HG03159 (cell line): ENCODE measurements around the gene KDR.

ENCODE experiments used
- ATAC-seq: cut with Tn5 transposase; IDR thresholded peaks from one replicate; pipeline ENCODE4 v1.9.1; 2021; ENCODE audit warnings: mild to moderate bottlenecking, moderate library complexity; ENCODE audit not compliant: unreplicated experiment

Gene KDR

DNA sequence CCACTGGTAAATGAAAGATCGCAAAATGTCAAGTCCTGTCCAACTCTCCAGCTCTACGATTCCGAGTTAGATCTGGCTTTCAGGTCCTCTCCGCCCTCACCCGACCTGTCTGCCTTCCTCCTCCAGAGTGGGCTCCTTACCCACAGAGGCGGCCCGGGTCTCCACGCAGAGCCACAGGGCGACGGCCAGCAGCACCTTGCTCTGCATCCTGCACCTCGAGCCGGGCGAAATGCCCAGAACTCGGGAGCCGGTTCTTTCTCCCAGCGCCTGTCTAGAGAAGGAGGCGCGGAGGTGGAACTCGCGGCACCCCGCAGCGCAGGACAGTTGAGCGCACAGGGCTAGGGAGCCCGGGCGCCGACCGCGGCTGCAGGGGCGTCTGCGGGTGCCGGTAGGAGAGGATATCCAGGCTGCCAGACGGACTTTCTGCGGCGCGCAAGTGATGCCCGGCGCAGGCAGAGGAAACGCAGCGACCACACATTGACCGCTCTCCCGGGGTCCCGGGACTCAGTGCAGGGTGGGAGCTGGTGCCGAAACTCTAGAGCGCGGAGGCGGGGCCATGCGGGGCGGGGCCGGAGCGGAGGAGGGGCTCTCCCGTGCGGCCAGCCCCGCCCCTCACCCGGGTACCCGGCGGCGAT is at the start of gene KDR:
Gene KDR, minus strand, starts transcription at position 509 of the 635 bp plus-strand sequence. Its CDS starts 302 bp downstream, at position 207.
- no peak for ATAC-seq

DNA sequence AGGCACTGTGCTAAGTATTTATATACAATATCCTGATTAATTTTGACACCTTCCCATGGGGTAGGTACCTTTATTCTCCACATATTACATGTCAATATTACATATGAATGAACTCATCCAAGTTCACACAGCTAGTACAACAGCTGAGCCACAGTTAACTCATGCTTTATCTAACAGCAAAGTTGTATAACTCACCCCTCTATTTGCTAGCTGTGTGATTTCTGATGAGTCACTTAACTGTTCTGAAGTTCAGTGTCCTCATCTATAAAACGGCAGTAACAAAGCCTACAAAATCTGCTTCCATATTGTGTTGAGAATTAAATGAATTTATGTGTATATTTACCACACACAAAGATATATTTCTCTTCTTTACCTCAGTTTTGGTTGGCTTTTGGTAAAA is 48.2 kb upstream of the KDR start:
- no peak for ATAC-seq

DNA sequence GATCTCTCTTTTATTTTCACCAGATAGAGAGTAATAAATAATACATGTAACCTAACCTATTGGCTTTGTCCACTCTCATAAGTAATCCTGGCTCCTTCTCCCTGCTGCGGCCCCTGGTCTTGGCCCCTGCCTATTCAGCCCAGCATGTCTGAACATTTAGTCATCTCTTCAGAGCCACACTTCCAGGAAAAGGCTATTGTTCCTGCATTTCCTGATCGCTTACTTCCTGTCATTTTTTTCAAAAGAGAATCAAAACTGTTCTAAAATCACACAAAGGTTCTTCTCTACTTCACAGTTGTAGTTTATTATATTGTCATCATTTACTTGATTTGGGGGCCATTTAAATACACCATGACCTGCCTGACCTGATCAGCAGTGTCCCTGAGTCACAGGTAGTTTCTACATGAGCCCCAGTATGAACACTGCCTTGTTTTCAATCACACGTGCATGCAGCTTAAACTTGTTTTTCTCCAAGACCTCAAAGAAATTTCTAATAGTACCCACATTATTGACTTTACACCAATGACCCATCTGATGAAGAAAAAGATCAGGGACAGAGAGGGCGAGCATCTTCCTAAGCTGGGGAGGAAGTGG is 47.4 kb upstream of the KDR start:
- no peak for ATAC-seq

DNA sequence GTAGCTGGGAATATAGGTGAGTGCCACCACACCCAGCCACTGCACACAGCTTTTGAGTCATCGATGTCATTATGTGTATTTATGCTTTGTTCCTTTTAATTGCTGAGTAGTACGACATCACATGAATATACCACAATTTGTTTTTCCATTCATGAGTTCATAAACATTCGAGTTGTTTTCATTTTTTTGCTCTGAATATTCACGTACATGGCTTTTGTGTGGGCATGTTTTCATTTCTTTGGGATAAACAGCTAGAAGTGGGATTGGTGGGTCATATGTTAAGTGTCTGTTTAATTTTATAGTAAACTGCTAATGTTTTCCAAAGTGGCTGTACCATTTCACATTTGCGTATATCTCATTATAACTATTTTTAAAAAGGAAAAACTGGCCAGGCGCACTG is 45.1 kb upstream of the KDR start:
- ATAC-seq, result no peak

DNA sequence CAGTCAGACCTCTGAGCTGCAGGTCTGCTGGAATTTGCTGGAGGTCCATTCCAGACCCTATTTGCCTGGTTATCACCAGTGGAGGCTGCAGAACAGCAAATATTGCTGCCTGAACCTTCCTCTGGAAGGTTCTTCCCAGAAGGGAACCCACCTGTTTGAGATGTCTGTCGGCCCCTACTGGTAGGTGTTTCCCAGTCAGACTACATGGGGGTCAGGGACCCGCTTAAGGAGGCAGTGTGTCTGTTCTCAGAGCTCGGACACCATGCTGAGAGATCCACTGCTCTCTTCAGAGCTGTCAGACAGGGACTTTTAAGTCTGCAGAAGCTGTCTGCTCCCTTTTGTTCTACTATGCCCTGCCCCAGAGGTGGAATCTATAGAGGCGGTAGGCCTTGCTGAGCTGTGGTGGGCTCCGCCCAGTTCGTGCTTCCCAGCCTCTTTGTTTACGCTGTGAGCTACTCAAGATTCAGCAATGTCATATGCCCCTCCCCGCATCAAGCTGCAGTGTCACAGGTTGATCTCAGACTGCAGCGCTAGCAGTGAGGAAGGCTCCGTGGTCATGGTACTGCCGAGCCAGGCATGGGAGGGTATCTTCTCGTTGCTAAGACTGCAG is 44.1 kb upstream of the KDR start:
- no peak for ATAC-seq

DNA sequence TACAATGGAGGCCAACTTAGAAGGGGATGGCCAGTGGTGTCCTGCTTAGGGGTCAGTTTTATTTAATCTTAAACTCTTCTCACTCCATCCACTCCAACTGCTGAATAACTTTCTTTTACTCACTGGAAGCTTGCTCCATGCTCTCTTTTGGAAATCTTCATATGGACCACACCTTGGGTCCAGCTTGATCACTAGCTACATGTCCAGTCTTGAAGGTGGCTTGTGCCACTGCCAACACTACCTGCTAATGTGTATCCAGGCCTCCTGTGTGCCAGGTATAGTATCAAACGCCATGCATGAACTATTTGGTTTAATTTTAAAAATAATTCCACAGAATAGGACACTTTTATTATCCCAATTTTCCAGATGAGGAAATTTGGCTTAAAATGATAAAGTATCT is 37.0 kb upstream of the KDR start:
- ATAC-seq, result no peak

DNA sequence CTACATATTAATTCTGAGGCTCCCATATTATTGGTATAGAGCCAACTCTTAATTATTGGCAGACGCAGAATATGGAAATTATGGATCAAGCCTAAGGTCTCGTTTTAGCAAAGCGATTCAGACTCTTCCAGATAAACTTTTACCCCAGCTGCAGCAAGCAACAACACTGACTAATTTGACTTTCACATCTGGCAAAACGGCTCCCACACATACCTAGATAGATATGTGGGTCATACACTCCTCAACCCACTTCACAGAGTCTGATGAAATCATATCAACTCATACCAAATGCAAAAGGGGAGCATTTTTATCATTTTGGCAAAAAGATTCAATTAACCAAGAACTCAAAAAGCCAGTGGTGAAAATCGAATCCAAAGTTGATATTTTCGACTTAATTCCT is 36.3 kb upstream of the KDR start:
- no peak for ATAC-seq

DNA sequence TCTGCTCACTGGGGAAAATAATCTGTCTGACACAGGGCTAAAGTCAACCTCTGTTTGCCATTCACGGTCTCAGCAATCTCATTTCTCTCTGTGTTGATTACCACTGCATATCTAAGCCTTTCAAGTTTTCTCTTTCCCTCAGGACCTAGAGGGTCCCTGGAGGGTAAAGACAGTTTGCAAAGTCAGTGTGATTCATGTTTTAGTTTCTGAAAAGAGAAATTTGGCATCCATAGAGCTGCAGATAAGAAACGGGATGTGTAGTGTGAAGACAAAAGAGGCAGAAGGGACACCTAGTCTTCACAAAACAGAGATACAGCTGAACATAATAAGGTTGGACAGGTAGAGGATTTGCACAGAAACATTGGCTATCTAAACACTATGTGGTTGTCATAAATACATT is 34.5 kb upstream of the KDR start:
- ATAC-seq, result no peak

DNA sequence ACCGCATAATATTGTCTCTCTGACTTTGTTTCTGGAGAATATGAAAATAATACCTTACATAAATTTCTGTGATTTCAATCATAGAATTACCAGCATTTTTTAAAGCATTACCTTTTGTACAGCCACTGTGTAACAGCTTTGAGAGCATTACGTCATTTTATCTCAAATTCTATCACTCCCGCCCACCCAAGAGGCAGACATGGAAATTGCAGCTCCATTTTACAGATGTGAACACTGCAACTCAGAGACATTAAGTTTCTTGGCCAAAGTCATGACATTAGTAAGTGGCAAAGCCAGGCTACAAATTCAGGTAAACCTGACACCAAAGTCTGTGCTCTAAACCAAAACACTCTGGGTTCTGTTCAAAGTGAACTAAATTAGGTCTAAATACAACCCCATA is 33.6 kb upstream of the KDR start:
- peak; percentile 66 for ATAC-seq

DNA sequence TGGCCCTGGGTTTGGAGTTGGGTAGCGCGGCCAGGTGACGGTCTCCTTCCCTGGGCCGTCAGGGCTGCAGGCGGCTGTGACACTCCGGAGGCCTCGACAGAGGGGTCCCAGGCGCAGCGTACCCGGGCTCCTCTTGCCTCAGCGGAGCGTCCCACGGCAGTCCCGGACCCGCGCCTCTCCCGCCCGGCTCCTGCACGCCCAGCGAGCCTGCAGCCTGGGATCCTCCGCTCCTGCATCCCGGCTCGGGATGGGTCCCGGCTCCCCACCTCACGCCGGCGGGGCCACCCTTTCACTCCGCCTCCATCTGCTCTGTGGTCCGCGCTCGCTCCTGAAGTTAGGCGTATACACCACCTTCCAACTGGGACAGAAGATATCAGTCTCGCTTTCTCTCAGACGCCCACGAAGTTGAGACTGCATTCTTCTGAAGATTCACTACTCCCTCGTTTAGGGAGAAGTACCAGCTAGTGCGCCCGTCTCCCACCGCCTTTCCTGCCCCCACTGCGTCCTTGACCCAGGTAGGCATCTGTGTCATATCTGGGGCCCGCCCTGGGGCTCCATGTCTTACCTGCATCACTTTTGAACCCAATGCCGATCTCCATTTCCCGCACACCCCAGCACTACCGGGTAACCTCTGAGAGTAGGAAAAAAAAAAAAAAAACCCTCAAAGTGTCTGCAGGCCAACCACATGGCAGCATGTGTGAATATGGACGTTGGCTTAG is 32.3 kb upstream of the KDR start:
- no peak for ATAC-seq

DNA sequence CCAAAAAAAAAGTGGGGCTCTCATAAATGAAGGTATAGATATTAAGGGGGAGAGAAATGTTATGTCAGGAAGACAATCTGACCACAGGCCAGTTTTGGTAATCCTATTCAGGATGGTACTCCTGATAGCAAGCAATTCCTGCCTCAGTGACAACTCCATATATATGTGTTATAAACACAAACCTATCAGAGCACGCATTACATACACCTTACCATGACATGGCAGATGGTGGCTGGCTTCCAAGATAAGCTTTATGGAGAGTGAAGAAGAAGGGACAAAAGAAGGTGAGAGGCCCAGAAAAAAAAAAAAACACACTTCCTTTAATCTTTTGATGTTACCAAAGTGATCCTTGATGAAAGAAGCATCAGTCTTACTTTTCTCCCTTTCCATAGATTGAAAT is 29.5 kb upstream of the KDR start:
- ATAC-seq, result no peak

DNA sequence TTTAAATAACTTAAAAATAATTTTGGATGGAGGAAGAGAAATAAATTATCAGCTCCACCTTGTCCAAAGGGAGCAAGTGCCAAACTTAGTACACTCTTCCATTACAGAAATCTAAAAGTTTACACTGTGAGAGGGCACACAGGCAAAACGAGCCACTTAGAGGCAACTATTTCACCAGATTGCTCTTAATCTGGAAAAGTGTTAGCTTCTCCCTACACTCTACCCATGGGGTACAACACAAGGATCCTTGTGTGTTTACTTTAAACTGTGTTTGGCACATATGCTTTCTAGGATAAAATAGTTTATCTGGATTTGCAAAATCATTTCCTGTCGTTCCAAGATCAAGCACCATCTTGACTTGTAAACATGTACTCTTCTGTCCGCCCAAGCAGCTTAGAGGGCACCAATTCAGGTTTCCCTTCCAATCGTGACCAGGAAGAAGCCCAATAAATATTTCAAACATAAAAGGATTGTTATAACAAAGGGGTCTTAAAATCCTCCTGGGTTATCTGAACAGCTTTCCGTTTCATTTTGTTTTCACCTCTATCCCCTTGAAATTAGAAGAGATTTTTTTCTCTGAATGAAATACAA is 29.0 kb upstream of the KDR start:
- no peak for ATAC-seq

DNA sequence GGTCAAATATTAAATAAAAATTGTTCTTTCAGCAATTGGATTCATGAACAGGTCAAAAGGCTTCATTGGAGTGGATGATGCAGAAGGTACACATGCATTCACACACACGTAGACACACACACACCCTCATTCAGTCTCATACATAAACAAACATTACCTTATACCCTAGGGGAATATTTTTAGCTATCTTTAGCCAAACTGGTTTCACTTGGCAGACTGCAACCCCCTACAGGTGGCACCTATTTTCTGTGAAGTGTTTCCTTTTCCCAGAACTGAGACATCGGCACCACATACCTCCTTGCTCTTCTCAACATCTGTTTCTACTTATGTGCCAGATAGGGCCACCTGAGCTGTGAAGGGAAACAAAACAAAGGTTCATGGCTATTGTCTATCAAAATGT is 18.5 kb upstream of the KDR start:
- no peak for ATAC-seq

DNA sequence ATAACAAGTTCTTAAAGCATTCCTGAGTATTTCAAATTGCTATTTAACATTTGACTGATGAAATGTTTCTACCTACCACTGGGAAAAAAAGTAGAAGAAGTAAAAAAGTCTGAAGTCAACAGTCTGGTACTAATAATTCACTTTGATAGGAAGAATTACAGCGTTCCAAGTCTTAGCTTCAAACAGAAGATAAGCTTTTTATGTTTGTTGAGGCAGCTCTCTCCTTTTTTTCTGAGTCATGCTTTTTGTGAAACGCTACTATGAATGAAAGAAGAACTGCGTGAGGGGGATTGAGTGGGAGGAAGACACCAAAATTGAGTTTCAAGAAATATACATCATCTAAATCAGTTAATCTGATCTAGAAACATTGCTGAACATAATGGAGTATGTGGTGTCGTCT is 13.0 kb upstream of the KDR start:
- no peak for ATAC-seq

DNA sequence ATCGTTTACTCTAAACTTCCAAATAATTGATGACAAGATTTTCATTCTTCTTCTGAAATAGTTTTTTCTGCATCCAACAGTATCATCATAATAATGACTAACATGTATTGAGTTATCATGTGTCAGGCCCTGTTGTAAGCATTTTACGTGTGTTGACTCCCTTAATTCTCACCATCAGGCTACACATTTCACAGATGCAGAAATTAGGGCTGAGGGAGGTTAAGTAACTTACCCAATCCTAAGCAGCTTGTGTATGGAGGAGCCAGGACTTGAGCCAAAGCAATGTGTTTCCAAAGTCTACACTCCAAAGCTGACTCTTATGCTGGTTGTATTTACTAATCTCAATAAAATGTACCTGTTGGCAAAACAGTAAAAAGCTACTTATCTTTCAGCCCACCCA is 11.2 kb upstream of the KDR start:
- ATAC-seq, result no peak

DNA sequence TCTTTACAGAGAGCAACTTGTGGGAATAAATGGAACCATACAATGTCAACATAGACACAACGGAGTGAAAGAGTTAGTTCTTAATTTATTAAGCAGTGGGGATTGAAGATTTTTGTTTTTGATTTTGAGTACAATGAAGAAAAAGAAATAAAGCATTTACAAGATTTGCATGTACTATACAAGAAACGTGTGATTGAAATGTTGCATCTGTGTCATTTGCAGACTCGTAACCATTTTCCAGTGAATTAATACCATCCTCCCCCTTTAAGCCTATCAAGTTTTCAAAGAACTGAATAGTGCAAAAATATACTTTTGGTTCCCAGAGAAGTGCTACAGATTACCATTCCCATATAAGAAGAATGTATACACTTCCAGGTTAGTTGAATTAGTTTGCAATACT is 8.6 kb upstream of the KDR start:
- ATAC-seq, result no peak

DNA sequence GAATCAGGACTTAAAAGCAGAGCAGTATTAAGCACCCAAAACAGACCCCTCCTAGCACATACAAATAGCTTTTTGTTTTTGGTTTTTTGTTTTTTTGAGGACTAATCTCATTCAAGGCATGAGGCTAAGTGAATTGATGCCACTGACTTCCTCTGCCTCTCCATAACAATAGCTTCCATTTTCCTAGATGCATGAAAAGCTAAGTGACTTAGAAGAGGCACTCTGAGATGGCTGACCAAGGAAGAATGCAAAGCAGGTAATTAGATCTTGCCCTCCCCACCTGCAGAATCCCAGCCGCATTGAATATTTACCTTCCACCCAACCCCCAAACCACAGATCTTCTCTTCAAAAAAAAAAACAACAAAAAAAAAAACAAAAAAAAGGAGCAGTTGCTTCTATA is 7.4 kb upstream of the KDR start:
- no peak for ATAC-seq

DNA sequence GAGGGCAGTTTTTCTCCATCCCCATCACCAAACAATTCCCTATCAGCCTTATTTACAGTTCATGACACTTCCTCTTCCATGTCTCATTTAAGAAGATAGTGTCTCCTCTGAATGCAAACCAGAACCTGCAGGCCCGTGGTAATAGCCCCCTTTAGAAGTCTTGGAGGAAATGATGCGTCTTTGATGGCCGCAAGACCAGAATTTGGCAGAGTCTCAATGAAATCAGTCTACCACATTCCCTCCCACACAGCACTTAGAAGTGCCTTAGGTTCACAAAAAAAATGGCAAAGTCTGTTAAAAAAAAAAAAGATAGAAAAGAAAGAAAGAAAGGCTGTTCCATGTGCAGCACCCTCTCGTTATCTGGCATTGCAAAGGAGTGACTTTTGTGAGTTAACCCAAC is 2.1 kb upstream of the KDR start:
- no peak for ATAC-seq

DNA sequence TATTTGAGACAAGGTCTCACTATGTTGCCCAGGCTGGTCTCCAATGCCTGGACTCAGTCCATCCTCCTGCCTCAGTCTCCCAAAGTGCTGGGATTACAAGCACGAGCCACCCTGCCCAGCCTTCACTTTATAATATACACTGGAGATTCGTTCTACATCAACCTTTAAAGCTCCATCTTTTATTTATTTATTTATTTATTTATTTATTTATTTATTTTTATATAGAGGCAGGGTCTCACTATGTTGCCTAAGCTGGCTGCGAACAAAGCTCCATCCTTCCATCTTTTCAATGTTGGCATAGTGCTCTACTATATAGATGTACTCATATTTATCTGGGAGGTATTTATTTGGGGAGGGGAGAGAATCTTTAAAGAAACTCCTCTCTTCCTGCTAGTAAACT is 1.7 kb upstream of the KDR start:
- no peak for ATAC-seq

DNA sequence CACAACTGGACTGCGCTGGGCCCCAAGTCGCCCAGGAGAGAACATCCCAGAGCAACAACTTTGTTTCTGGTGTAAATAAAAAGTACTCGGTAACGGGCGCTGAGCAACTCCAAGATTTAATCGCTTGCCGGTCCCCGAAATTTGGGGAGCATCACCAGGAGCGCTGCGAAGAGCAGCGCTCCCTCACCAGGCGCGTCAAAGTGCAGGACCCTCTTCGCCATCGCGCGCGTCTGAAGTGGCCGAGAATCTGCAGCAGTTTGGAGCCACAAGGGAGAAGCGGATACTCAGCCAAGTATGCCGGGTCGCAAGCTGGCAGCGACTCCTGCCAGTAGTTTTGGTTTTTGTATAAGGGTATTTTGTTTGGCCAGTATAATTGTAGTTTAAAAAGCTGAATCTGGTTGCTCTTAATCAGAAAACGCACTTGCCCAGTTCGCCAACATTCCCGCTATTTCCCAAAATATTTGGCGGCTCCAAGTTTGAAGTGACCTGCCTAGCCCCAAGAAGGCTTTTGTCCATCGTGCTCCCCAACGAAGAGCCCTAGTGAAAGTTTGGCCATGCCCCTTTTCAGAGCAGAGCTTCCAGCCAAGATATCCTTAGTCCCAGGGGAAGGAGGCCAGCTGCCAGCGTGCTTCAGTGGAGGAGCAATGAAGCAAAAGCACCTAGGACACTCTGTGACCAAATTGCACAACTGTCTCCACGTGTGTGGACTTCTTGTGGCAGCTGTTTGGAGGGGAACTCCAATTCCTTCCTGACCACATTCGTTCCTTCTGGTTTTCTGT is 557 bp upstream of the KDR start:
- no peak for ATAC-seq
